GM21723 (cell line): Measurements from ENCODE around the gene COX7B2.

Experiments
- ATAC-seq: cut with Tn5 transposase; IDR thresholded peaks from one replicate; pipeline ENCODE4 v1.9.1; 2021; ENCODE audit warnings: mild to moderate bottlenecking, moderate library complexity; ENCODE audit not compliant: unreplicated experiment

The COX7B2 gene, protein sequence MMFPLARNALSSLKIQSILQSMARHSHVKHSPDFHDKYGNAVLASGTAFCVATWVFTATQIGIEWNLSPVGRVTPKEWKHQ

DNA sequence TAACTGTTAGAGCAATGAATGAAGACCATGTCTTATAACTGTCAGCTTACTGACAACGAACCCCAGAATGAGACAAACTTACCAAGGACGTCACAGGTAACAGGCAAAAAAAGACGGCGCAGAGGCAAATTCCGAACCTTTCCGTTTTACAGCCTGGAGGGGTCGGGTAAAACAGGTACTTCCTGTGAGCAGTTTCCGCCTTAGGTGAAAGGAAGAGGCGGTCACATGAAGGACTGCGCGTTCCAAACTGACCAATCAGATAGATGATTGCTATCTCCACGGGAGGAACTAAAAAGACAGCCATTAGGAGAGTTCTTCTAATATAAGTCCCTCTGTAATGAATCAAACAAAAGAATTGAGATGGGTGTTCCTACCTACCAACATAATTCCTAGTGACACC, at the start of gene COX7B2:
Gene COX7B2 (minus strand): TSS at position 168 of the 400 bp plus-strand sequence. CDS start 174,053 bp downstream, outside the sequence.
- no peak for ATAC-seq

DNA sequence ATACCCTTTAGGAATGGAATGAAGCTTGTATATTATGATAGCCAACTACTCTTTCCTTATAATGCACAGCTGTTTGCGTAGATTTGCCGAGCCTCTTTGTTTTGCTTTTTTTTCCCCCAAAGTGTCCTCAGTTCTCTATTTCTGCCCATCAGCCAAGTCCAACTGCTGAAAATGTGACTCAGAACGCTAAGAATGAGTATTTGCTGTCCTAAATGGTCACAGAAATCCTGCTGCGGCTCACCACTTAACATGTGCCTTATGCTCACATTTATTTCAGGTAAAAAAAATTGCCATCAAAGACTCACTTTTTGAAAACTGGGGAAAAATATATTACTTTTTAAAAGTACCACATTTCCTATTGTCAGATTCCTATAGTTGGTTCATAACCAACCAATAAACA, 47.4 kb upstream of the COX7B2 start:
- ATAC-seq = no peak

DNA sequence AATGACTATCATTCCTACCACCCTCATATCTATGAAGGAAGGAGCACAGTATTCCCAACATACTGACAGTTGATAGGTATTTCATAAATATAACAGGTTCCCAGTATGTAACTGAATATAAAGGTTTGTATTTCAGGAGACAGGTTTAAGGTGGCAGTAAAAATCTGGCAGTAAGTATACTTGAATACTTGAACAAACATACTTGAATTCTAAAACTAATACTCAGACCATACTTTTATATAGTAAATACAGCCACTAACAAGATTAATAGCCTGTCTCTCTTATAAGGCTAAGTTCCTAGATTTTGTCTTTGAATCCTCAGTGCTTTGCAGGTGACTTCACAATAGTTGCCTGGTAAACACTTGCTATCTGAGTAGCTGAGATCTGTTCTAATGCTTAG, 46.6 kb upstream of the COX7B2 start:
- ATAC-seq = no peak

DNA sequence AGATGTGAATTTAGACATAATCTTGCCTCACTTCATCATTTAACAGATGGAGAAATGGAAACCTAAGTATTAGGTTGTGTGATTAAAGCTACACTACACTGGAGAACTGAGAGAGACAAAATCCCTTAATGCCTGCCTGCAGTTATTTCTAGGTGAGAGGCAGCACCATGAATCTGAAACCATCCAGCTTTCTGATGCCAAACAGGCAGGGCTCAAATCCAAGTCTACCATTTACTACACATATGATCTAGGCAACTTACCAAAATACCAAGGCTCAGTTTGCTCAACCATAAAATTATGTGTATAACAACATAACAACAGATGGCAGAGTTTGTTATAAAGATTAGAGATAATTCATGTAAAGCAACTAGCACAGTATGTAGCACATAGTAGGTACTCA, 45.6 kb upstream of the COX7B2 start:
- no peak for ATAC-seq

DNA sequence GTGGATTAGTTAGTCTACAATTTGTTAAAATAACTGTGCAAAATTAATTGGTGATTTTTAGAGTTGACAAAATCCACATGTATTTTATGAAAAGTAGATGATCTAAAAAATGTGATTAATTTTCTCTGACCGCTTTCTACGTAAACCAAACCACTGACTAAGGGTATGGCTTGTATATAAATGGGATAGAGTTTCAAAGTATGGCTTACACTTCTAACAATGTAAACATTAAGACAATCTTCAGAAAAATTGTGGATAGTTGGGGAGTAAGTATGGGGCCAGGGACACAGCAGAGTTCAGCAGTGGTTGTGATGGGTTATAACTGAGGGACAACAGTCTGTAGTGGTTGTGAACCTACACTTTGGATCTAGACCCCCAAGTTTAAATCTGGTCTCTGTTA, 44.5 kb upstream of the COX7B2 start:
- ATAC-seq = no peak

DNA sequence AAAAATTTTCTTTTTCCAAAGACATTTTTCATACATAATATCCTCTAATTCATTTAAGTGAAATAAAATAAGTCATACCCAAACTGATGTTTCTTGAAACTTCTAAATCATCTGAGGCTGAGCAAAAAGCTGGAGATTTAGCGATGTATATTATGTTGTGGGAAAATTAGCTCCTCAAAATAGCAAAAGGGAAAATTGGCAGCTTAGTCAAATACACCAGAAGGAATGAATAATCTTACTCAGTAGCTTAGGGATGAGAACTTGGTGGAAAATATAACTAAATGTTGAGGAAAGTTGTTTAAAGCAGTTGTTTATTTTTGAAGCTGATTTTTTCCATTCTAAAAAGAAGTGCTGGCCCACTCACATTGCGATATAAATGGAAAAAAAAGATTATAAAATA, 43.4 kb upstream of the COX7B2 start:
- ATAC-seq = no peak

DNA sequence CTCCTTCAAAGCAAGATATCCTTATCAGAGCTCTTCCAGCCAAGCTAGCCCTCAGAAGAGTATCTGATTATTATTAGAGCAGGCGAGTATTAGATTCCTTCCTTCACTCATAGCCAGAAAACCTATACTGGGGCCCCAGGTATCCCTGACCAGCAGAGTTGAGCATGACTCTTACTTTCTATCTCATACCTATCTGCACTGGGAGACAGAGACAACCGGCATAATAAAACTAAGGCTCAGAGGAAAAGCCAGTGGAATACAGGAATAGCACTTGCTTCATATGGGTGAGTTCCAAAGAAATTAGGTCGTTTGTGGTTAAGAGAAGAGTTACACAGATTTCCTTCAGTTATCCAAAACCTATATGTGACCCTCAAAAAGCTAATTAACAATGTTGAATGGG, 41.8 kb upstream of the COX7B2 start:
- no peak for ATAC-seq

DNA sequence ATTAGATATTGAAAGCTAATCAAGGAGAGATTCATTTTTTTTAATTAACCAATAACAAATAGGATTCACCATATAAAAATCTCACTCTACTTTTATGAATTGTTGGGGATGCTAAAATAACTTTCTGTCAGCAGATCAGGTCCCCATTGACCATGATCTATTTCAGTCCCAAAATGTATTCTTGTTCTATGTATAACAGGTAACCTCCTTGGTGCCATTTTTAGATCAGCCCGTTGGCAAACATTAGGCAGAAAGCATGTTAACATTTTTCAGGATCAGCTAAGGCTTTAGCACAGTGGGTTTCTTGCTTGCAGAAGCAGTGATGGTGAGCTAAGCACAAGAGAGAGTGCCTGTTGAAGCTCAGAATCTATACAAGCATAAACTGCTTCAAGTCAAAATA, 40.8 kb upstream of the COX7B2 start:
- ATAC-seq = no peak

DNA sequence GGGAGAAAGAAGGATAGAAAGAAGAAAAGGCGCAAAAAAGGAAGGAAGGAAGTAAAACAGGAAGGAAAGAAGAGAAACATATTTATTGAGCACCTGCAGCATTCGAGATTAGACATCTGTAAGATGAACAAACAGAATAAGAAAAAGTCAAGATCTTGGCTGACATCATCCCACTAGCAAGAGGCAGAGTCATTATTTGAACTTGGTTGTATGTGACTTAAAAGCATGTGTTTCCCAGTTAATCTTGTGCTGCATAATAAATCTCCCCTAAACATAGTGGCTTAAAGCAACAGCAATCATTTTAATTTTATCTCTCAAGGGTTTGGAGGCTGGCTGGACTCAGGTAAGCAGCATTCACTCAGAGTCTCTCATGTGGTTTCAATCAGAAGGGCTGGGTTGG, 38.5 kb upstream of the COX7B2 start:
- ATAC-seq = no peak

DNA sequence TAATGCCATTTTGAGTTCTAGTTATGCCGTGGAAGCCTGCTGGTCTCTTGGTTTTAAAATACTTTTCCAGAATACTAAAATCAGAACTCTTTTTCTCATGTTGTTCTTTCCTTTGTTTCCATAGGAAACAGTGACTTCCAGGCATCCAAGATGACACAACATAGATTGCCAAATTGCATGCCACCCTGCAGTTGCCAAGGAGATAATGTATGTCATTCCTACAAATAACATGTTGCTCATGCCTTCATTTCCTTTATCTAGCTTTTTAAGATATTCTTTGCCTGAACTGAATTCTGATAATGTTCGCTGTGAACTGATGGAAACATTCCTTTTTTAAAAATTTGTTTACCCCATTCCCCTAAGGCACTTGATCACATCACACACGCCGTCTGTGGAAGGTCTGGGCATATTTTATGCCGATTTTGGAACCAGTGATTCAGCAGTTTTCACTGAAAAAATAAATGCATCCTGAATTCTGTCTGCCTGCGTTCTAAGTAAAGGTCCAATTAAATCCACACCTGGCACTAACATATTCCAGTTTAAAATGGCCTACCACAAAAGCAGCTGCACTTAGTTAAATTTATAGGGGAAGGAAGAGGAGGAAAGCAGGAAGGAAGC, 38.0 kb upstream of the COX7B2 start:
- ATAC-seq = no peak

DNA sequence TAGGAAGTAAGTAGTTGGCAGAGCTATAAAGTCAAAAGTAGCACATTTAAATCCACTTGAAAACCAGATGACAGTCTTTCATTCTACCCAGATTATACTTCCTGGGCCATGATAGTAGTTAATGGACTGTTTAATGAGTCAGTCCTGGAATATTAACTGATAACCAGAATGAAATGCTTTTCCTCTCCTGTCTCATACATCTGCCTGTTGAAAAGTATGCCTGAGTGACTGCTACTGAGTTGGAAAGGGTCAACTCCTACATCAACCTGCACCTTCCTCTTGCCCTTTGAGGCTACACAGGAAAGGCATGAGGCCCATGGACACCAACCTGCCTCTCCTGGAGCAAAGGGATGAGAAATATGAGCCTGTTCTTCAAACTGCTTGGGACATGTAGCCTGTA, 36.0 kb upstream of the COX7B2 start:
- no peak for ATAC-seq

DNA sequence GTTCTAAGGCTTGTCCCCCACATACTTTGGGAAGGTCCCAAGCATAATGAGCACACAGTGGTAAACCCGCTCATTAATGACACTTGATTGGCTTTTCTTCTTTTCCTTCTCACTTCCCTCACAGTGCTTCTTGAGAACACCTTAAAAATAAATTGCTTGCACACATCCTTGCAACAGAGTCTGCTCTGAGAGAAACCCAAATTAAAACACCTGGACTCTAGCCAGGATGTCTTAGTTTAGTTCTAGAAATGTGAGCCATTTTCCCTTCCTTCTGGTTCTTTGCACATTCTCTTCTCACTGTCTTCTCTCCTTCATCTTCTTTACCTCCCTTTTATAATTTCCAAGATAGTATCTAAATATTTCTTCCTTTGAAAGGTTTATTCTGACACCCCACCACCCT, 35.3 kb upstream of the COX7B2 start:
- ATAC-seq = no peak

DNA sequence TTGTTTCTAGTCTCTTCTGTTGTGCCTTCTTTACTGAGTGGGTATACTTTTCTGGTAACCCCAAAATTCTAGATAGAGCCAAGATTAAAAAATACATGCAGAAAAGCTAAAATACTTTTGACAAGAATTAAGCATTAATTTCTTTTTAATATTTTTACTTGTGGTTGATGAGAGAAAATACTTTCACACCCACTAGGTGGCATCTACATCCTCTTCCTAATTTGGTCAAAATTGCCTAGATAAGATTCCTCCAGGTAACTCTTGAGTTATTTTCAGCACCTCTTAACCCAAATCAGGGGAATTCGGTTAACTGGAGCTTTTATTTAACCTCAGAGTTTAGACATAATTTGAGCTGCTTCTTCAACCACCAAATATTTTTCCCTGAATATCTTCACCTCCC, 28.4 kb upstream of the COX7B2 start:
- no peak for ATAC-seq

DNA sequence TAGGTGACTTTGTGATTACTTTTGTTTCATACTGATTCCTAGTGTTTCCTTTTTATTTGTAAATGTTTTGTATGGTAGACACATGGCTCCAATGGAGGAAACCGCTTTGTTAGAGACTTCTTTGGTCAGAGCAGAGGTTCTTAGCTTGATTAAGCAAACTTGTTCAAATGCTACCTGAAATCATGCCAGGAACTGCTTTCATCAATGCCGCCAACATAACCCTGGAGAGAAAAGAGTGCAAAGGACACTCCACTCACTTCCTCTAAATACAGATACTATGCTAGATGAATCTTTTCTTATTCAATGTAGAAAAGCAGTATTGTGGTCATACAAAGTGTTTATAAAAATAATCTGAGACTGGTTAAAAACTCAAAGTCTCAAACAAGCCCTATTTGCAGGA, 25.7 kb upstream of the COX7B2 start:
- no peak for ATAC-seq

DNA sequence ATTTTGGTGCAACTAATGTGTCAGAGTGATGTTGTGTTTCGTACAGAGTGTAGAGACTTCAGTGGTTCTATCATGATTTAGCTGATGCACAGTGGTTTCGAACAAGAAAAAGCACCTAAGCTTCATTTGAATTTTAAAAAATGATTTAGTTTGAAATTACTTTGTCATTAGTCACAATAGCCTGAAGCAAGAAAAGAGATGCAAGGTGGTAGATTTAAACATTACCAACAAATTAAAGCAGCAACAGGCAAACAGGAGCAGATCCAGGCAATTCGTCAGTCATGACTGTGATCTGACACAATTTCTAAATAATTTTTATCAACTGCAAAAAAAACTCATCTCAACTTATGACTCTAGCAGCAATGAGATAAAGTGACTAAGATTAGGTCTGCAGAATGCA, 24.6 kb upstream of the COX7B2 start:
- no peak for ATAC-seq

DNA sequence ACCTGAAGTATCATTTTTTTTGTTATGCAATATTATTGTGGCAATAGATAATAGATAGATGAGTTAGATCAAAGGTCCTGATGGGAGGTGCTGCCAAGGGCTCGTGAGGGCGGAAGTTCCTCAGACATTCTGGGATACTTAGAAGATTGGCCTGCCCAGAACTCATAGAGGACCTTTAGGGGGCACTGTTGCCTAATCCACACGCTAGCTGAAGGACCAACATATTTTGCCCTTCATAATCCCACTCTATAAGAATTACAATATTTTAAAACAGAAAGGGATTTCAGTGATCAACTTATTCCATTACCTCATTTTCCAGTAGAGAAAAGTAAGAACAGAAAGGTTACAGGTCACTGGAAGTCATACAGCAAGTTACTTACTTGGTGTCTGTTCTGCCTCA, 22.9 kb upstream of the COX7B2 start:
- no peak for ATAC-seq

DNA sequence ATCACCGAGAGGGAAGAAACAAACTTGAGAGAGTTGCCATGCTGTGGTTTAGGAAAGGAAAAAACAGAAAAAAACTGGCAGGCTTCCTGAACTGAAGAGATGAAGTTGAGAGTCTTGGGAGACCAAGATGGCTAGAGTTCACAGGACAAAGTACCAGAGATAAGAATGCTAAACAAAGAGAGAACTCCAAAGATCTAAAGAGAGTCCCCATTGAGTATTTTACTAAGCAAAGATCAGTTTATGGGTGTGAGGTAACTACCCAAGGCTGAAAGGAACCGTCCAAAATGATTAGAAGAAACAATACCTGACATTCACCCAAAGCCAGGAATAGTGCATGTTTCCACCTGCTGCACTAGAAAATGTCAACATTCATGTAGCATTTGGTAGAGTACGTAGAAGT, 21.8 kb upstream of the COX7B2 start:
- ATAC-seq = no peak

DNA sequence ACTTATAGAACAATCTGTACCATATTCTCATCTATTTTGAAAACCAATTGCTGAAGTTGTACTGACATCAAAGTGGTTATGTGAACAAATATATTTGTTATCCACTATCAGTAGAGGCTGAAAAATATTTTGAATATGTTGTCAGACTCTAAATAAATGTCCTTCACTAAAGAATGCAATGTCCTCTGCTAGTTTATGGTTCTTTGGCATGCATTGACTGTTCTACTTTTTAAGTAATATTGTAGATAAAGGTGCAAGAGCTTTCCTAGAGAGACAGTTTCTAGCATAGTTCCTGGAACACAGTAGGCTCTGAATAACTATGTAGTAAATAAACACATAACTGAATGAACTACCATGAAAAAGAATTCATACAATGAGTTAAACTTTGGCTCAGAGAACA, 18.2 kb upstream of the COX7B2 start:
- no peak for ATAC-seq

DNA sequence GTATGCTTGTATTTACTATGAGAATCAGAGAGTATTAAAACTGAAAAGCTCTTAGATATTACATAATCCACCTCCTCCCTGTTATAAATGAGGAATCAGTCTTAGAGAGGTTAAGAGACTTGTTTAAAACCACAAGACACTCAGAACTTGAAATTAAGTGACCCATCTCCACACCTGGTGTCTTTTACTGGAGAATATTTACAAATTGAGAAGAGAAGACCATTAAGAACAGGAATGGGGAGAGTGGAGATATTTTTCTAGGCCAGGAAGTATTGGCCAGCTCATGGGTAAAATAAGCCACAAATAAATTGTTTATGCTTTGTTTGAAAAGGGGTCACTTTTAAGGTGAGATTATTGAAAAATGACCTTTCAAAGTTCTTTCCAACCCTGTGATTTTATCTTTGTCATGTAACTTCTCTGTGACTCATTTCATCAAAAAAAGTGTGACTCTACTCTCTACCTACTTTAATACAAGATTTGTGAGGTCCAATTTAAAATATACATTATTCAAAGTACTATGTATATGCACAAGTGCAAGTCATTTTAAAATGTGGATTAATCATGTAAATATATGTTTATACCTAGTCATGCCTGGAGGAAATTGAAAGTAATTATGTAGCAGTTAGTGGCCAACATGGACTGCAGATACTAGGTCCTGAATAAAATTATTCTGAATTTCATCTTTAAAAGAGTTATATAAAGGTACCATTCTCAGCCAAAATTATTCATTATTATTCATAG, 15.9 kb upstream of the COX7B2 start:
- no peak for ATAC-seq

DNA sequence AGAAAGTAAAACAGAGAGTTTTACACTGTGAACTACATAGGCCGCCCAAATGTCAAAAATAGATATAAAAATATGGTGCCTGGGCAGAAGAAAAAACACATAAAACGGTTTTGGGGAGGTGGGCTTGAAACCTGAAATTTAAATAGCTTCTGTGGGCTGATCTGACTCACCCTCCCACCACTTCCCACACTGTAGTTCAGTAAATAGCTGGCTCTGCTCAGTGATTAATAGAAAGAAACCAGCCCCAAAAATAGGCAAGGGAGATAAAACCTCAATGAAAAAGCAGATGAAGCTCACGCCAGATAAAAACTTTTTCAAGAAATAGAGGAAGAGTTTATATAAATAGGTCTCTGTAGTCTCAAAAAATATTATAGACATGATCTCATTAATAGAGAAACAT, 13.2 kb upstream of the COX7B2 start:
- no peak for ATAC-seq

DNA sequence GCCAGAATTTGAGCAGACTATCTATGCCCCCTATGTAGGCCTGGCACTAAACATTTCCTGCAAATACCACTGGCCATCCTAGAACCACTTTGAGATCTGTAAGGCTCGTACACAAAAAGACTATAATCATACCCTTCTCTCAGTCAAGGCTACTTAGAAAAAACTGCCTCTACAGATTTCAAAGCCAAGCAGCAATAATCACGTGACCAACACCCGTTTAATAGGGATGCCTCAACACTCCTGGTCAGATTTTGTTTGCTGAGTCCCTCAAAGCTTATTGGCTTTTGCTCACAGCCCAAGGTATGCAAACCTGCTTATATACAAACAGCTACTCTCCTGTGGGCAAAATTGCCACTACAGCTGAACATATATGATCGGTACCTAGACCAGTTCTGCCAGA, 897 bp downstream of the COX7B2 start:
- ATAC-seq = no peak

DNA sequence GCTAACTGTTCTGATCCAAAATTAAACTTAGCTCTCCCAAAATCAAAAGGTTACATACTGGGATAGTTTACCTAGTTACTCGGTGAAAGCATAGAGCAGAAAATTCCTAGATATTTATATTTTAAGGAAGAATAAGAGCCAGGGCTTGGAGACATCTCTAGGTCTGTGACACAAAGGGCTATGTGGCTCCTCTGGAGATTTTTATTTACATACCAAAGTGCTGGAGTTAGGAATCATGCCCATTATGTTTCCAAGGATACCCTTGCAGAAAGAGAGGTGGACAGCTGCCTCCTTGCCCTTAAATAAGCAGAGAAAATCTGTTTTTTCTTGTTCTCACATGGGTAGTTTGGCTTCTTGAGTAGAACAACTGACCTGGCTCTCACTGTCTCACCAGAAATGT, 9.0 kb downstream of the COX7B2 start:
- ATAC-seq = no peak

DNA sequence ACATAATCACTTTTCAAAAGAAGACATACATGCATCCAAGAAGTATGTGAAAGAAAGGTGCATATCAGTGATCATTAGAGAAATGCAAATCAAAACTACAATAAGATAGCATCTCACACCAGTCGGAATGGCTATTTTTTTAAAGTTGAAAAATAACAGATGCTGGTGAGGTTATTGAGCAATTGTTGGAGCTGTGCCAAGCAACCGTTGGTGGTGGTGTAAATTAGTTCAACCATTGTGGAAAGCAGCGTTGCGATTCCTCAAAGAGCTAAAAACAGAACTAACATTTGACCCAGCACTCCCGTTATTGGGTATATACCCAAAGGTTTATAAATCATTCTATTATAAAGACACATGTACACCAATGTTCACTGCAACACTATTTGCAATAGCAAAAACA, 14.2 kb downstream of the COX7B2 start:
- ATAC-seq = no peak
